H1 (cell line): ENCODE data around the gene IL21R. TPM values are rescaled to one million over a fixed set of nuclear protein-coding genes. Genes with fewer than 3 reads are reported as not detected.

Experiments
- polyA plus RNA-seq, 7 experiments: library from polyadenylated mRNA; depleted of rRNA in 3 of 7; stranded (reverse) in 5 of 7; unstranded in 2 of 7; fragments of >200 nt in 5 of 7; fragments of 200-250 nt in 2 of 7; gene quantifications; 1 replicate in 5 of 7; 2 replicates in 1 of 7; 4 replicates in 1 of 7; pipeline versions ENCODE4 v1.2.1 to v1.2.3, GENCODE V29; 2011 to 2013; ENCODE audit warnings: missing spikeins in 2 of 7, mixed read lengths in 2 of 7
- total RNA-seq: library from RNA; stranded (reverse); fragmentation: NEBNext Ultra II Directional; extraction: Animal tissue kit (Norgen Biotek cat#: 25700); gene quantifications from 2 replicates; pipeline ENCODE4 v1.2.1, GENCODE V29; 2021
- TF ChIP-seq, protein P1 (sequence below): fragments of 300-600 bp; sonication (generic); IDR thresholded peaks from 2 replicates; pipeline ENCODE4 v1.7.1; 2012; ENCODE audit warnings: low read length, moderate library complexity, mild to moderate bottlenecking, inconsistent platforms; ENCODE audit not compliant: insufficient replicate concordance
- TF ChIP-seq, protein P2 (sequence below): IDR thresholded peaks from 2 replicates; pipeline ENCODE4 v1.6.1; 2011; ENCODE audit warnings: low read depth, mild to moderate bottlenecking, low read length; ENCODE audit not compliant: insufficient read depth

IL21R gene
- total and polyA plus RNA-seq, 2 of the 8 experiments (the other 6 are each of a cell fraction or from before 2014, with no cell fraction given): 0.34 to 0.70 TPM

DNA sequence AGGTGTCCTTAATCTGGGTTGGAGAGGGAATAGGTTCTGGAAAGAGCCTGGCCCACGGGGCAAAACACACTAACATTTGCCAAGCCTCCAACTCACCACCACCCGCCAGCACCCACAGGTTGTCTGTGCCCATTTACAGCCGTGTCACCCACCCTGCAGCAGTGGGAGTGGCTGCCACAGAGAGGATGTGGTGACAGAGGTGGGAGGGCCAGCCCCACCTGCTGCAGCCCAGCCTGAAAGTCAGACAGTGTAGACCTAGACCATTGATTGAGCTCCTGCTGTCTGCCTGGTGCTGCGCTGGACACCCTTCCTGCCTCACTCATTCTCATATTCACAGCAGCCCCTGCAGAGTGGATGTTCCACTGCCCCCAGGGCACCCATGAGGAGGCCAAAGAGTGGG, 44.7 kb downstream of the IL21R start (continued):
- TF ChIP-seq, protein P1, sequence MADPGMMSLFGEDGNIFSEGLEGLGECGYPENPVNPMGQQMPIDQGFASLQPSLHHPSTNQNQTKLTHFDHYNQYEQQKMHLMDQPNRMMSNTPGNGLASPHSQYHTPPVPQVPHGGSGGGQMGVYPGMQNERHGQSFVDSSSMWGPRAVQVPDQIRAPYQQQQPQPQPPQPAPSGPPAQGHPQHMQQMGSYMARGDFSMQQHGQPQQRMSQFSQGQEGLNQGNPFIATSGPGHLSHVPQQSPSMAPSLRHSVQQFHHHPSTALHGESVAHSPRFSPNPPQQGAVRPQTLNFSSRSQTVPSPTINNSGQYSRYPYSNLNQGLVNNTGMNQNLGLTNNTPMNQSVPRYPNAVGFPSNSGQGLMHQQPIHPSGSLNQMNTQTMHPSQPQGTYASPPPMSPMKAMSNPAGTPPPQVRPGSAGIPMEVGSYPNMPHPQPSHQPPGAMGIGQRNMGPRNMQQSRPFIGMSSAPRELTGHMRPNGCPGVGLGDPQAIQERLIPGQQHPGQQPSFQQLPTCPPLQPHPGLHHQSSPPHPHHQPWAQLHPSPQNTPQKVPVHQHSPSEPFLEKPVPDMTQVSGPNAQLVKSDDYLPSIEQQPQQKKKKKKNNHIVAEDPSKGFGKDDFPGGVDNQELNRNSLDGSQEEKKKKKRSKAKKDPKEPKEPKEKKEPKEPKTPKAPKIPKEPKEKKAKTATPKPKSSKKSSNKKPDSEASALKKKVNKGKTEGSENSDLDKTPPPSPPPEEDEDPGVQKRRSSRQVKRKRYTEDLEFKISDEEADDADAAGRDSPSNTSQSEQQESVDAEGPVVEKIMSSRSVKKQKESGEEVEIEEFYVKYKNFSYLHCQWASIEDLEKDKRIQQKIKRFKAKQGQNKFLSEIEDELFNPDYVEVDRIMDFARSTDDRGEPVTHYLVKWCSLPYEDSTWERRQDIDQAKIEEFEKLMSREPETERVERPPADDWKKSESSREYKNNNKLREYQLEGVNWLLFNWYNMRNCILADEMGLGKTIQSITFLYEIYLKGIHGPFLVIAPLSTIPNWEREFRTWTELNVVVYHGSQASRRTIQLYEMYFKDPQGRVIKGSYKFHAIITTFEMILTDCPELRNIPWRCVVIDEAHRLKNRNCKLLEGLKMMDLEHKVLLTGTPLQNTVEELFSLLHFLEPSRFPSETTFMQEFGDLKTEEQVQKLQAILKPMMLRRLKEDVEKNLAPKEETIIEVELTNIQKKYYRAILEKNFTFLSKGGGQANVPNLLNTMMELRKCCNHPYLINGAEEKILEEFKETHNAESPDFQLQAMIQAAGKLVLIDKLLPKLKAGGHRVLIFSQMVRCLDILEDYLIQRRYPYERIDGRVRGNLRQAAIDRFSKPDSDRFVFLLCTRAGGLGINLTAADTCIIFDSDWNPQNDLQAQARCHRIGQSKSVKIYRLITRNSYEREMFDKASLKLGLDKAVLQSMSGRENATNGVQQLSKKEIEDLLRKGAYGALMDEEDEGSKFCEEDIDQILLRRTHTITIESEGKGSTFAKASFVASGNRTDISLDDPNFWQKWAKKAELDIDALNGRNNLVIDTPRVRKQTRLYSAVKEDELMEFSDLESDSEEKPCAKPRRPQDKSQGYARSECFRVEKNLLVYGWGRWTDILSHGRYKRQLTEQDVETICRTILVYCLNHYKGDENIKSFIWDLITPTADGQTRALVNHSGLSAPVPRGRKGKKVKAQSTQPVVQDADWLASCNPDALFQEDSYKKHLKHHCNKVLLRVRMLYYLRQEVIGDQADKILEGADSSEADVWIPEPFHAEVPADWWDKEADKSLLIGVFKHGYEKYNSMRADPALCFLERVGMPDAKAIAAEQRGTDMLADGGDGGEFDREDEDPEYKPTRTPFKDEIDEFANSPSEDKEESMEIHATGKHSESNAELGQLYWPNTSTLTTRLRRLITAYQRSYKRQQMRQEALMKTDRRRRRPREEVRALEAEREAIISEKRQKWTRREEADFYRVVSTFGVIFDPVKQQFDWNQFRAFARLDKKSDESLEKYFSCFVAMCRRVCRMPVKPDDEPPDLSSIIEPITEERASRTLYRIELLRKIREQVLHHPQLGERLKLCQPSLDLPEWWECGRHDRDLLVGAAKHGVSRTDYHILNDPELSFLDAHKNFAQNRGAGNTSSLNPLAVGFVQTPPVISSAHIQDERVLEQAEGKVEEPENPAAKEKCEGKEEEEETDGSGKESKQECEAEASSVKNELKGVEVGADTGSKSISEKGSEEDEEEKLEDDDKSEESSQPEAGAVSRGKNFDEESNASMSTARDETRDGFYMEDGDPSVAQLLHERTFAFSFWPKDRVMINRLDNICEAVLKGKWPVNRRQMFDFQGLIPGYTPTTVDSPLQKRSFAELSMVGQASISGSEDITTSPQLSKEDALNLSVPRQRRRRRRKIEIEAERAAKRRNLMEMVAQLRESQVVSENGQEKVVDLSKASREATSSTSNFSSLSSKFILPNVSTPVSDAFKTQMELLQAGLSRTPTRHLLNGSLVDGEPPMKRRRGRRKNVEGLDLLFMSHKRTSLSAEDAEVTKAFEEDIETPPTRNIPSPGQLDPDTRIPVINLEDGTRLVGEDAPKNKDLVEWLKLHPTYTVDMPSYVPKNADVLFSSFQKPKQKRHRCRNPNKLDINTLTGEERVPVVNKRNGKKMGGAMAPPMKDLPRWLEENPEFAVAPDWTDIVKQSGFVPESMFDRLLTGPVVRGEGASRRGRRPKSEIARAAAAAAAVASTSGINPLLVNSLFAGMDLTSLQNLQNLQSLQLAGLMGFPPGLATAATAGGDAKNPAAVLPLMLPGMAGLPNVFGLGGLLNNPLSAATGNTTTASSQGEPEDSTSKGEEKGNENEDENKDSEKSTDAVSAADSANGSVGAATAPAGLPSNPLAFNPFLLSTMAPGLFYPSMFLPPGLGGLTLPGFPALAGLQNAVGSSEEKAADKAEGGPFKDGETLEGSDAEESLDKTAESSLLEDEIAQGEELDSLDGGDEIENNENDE: no peak
- TF ChIP-seq, protein P2, sequence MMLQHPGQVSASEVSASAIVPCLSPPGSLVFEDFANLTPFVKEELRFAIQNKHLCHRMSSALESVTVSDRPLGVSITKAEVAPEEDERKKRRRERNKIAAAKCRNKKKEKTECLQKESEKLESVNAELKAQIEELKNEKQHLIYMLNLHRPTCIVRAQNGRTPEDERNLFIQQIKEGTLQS: no peak
